HL-60 (cell line): ENCODE measurements around the gene PPP4R3C.
"Not testable (repeated sequence)": the region's sequence is repeated elsewhere in the genome, so short reads cannot be mapped to it uniquely, and the experiment has no call there.

Source experiments
- DNase-seq, 2 experiments: peaks; one replicate each; pipeline ENCODE4 v3.0.0-alpha.2; 2010 to 2020; ENCODE audit warnings: low read depth in 1 of 2, low spot score in 1 of 2
- H3K27ac ChIP-seq: fragments of 250-450 bp; sonication (Bioruptor Pico); replicated peaks from 2 replicates; pipeline ENCODE4 v1.5.1; 2020; ENCODE audit warnings: mild to moderate bottlenecking, moderate library complexity
- H3K27me3 ChIP-seq: fragments of 250-450 bp; sonication (Bioruptor Pico); 2 replicates; pipeline ENCODE4 v1.5.1; 2021; ENCODE audit warnings: mild to moderate bottlenecking, moderate library complexity; ENCODE audit not compliant: insufficient read depth, poor library complexity, severe bottlenecking
- H3K4me3 ChIP-seq: replicated peaks from 2 replicates; pipeline ENCODE4 v1.5.1; 2011; ENCODE audit warnings: mild to moderate bottlenecking, control low read depth, low read length; ENCODE audit not compliant: insufficient read depth
- CTCF ChIP-seq: IDR thresholded peaks from one replicate; pipeline ENCODE4 v1.5.1; 2011; ENCODE audit warnings: low read length, control low read depth, inconsistent platforms; ENCODE audit not compliant: insufficient read depth
- GABPA ChIP-seq: IDR thresholded peaks from 2 replicates; pipeline ENCODE4 v1.6.1; 2012; ENCODE audit warnings: low read depth
- POLR2AphosphoS5 ChIP-seq: IDR thresholded peaks from 2 replicates; pipeline ENCODE4 v1.6.1; 2012; ENCODE audit warnings: low read depth
- REST ChIP-seq: IDR thresholded peaks from 2 replicates; pipeline ENCODE4 v1.6.1; 2012; ENCODE audit warnings: low read depth; ENCODE audit not compliant: insufficient replicate concordance
- SPI1 ChIP-seq: IDR thresholded peaks from 2 replicates; pipeline ENCODE4 v1.6.1; 2012; ENCODE audit warnings: low read depth, mild to moderate bottlenecking, borderline replicate concordance

Gene PPP4R3C

GRCh38 chrX:27465036-27465435 lies 1.9 kb upstream of the PPP4R3C start:
- no peak overlapping the region for H3K27ac ChIP-seq
- no peak for DNase-seq
- TF ChIP-seq GABPA (no peak), SPI1 (no peak), REST (no peak), POLR2AphosphoS5 (no peak), CTCF (no peak)
- H3K27me3 ChIP-seq: no peaks in the 10 kb centered on the region
- H3K4me3 ChIP-seq: no peak overlapping the region

- H3K27me3 ChIP-seq, H3K27ac ChIP-seq, DNase-seq, H3K4me3 ChIP-seq: not testable (repeated sequence)
Observed at GRCh38 chrX:27459129-27459528, 4.0 kb downstream of the PPP4R3C start.

- not testable (repeated sequence) for DNase-seq
Observed at GRCh38 chrX:27458544-27458943, 4.6 kb downstream of the PPP4R3C start.

GRCh38 chrX:27451324-27451723 lies 11.8 kb downstream of the PPP4R3C start:
- no peak overlapping the region for H3K4me3 ChIP-seq
- no peak overlapping the region for H3K27ac ChIP-seq
- no peaks in the 10 kb centered on the region for H3K27me3 ChIP-seq
- TF ChIP-seq SPI1: no peak
- no peak for TF ChIP-seq CTCF
- no peak for TF ChIP-seq POLR2AphosphoS5
- TF ChIP-seq REST: no peak
- TF ChIP-seq GABPA: no peak
- DNase-seq: no peak

More at GRCh38 chrX:27458544-27458943, 4.6 kb downstream of the PPP4R3C start:
- not testable (repeated sequence) for H3K4me3 ChIP-seq, H3K27ac ChIP-seq, H3K27me3 ChIP-seq

DNA sequence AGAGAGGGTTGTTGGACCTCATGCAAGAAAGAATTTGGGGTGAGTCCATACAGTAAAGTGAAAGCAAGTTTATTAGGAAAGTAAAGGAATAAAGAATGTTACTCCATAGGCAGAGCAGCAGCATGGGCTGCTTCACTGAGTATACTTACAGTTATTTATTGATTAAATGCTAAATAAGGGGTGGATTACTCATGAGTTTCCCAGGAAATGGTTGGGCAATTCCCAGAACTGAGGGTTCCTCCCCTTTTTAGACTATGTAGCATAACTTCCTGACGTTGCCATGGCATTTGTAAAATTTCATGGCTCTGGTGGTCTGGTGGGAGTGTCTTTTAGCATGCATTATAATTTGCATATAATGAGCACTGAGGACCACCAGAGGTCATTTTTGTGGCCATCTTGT lies 16.7 kb downstream of the PPP4R3C start:
- TF ChIP-seq GABPA (no peak), POLR2AphosphoS5 (no peak), CTCF (no peak), SPI1 (no peak), REST (no peak)
- H3K27me3 ChIP-seq: no peaks in the 10 kb centered on the region
- H3K27ac ChIP-seq: no peak overlapping the region
- no peak for DNase-seq
- H3K4me3 ChIP-seq: no peak overlapping the region
